GM18520 (cell line): ENCODE results near the gene TANK.
"Not testable (repeated sequence)": the region's sequence is repeated elsewhere in the genome, so short reads cannot be mapped to it uniquely, and the experiment has no call there.

Source experiments
- ATAC-seq: cut with Tn5 transposase; IDR thresholded peaks from one replicate; pipeline ENCODE4 v1.9.1; 2021; ENCODE audit not compliant: unreplicated experiment

Gene TANK

GRCh38 chr2:161166538-161167409, 6.5 kb downstream of the TANK start:
- peak; percentile 80 for ATAC-seq

GRCh38 chr2:161169335-161169734, 9.1 kb downstream of the TANK start:
- ATAC-seq: no peak

- ATAC-seq: no peak
Measured at GRCh38 chr2:161170377-161170776, 10.1 kb downstream of the TANK start.

- no peak for ATAC-seq
Measured at GRCh38 chr2:161170958-161171932, 11.0 kb downstream of the TANK start.

- ATAC-seq: peak; percentile 38
Measured at GRCh38 chr2:161172901-161173540, 12.8 kb downstream of the TANK start.

GRCh38 chr2:161173541-161174194, 13.4 kb downstream of the TANK start:
- ATAC-seq: no peak

GRCh38 chr2:161177969-161178368, 17.7 kb downstream of the TANK start:
- ATAC-seq: no peak

GRCh38 chr2:161178756-161179155, 18.5 kb downstream of the TANK start:
- no peak for ATAC-seq

GRCh38 chr2:161190050-161190449, 29.8 kb downstream of the TANK start:
- ATAC-seq: no peak

GRCh38 chr2:161195602-161196001, 35.4 kb downstream of the TANK start:
- not testable (repeated sequence) for ATAC-seq

GRCh38 chr2:161199912-161200701, 39.9 kb downstream of the TANK start:
- ATAC-seq: peak; percentile 60

GRCh38 chr2:161204846-161205245, 44.6 kb downstream of the TANK start:
- no peak for ATAC-seq

- no peak for ATAC-seq
Measured at GRCh38 chr2:161206471-161207032, 46.3 kb downstream of the TANK start.

- ATAC-seq: no peak
Measured at GRCh38 chr2:161207941-161208340, 47.7 kb downstream of the TANK start.

- no peak for ATAC-seq
Measured at GRCh38 chr2:161208527-161209139, 48.4 kb downstream of the TANK start.

GRCh38 chr2:161209902-161210301, 49.7 kb downstream of the TANK start:
- no peak for ATAC-seq

- no peak for ATAC-seq
Measured at GRCh38 chr2:161217597-161218185, 57.5 kb downstream of the TANK start.

- no peak for ATAC-seq
Measured at GRCh38 chr2:161219211-161219610, 59.0 kb downstream of the TANK start.
